Endothelial cell of hepatic sinusoid (primary cell): ENCODE measurements around the gene ERP27.

ENCODE experiments used
- in situ Hi-C: cut with HindIII; loops from 2 replicates; pipeline ENCODE4 v1.10.0; 2017; ENCODE audit warnings: low sequenced_read_pairs

The ERP27 gene

GRCh38 chr12:14905269-14906004 is 32.9 kb downstream of the ERP27 start:
- in situ Hi-C loops = no loop called here

- in situ Hi-C loops = no loop called here
Measured at GRCh38 chr12:14904854-14905253, 33.5 kb downstream of the ERP27 start.

GRCh38 chr12:14903386-14904098 is 34.8 kb downstream of the ERP27 start:
- in situ Hi-C loops = no loop called here

- in situ Hi-C loops = no loop called here
Measured at GRCh38 chr12:14902465-14902864, 35.9 kb downstream of the ERP27 start.

GRCh38 chr12:14901228-14901562 is 37.1 kb downstream of the ERP27 start:
- in situ Hi-C loops = no loop called here

- in situ Hi-C loops = no loop called here
Measured at GRCh38 chr12:14900521-14901227, 37.7 kb downstream of the ERP27 start.

GRCh38 chr12:14896521-14897169 is 41.7 kb downstream of the ERP27 start:
- in situ Hi-C loops = no loop called here

- in situ Hi-C loops = loop anchor here (5.0 kb wide), 1 partner anchor 66 kb away; no protein-coding TSS in a partner anchor
Measured at GRCh38 chr12:14893506-14894250, 44.7 kb downstream of the ERP27 start.

- in situ Hi-C loops = loop anchor here (5.0 kb wide), 1 partner anchor 66 kb away; no protein-coding TSS in a partner anchor
Measured at GRCh38 chr12:14892726-14893505, 45.4 kb downstream of the ERP27 start.

- in situ Hi-C loops = loop anchor here (5.0 kb wide), 1 partner anchor 63 kb away; no protein-coding TSS in a partner anchor
Measured at GRCh38 chr12:14890701-14891100, 47.6 kb downstream of the ERP27 start.

- in situ Hi-C loops = no loop called here
Measured at GRCh38 chr12:14886271-14886670, 52.1 kb downstream of the ERP27 start.

- in situ Hi-C loops = no loop called here
Measured at GRCh38 chr12:14885718-14886221, 52.6 kb downstream of the ERP27 start, which contains the start of gene MGP. Gene MGP, minus strand, starts transcription at chr12:14885854. Its CDS starts 63 bp downstream, at chr12:14885791.

GRCh38 chr12:14884458-14884878 is 53.9 kb downstream of the ERP27 start:
- in situ Hi-C loops = no loop called here

- in situ Hi-C loops = no loop called here
Measured at GRCh38 chr12:14883686-14884085, 54.7 kb downstream of the ERP27 start.

GRCh38 chr12:14880890-14881453 is 57.4 kb downstream of the ERP27 start:
- in situ Hi-C loops = no loop called here

GRCh38 chr12:14879222-14879933 is 59.0 kb downstream of the ERP27 start:
- in situ Hi-C loops = no loop called here

GRCh38 chr12:14878488-14878887 is 59.8 kb downstream of the ERP27 start:
- in situ Hi-C loops = no loop called here

GRCh38 chr12:14876833-14877232 is 61.5 kb downstream of the ERP27 start:
- in situ Hi-C loops = no loop called here
